GM23338 (cell line): ENCODE results near the gene FOXJ1. TPM values are rescaled to one million over a fixed set of nuclear protein-coding genes. Genes with fewer than 3 reads are reported as not detected.

Source experiments
- ATAC-seq: fragments of 200-7000 bp; cut with Tn5 transposase; 3 replicates; pipeline ENCODE4 v1.9.1; 2020
- DNase-seq: peaks from one replicate; pipeline ENCODE4 v3.0.0-alpha.2; 2015; ENCODE audit warnings: low spot score
- H2AFZ ChIP-seq: fragments of 200-600 bp; sonication (generic); 2 replicates; pipeline ENCODE4 v1.8.0; 2016; ENCODE audit warnings: antibody characterized with exemption, mild to moderate bottlenecking, moderate library complexity
- H3F3A ChIP-seq: fragments of 200-600 bp; sonication (generic); replicated peaks from 2 replicates; pipeline ENCODE4 v1.8.0; 2017; ENCODE audit warnings: antibody characterized with exemption, mixed run types, low read depth
- H3K27ac ChIP-seq: fragments of 200-600 bp; sonication (generic); 2 replicates; pipeline ENCODE4 v1.6.1; 2016; ENCODE audit warnings: low read depth
- H3K27me3 ChIP-seq: fragments of 200-600 bp; sonication (generic); 2 replicates; pipeline ENCODE4 v1.8.0; 2016; ENCODE audit warnings: mild to moderate bottlenecking, mixed run types, moderate library complexity; ENCODE audit not compliant: insufficient read depth
- H3K36me3 ChIP-seq: fragments of 200-600 bp; sonication (generic); 2 replicates; pipeline ENCODE4 v1.8.0; 2016; ENCODE audit warnings: mild to moderate bottlenecking; ENCODE audit not compliant: insufficient read depth
- H3K4me1 ChIP-seq: fragments of 200-600 bp; sonication (generic); 2 replicates; pipeline ENCODE4 v1.8.0; 2016; ENCODE audit warnings: mild to moderate bottlenecking, moderate library complexity; ENCODE audit not compliant: insufficient read depth
- H3K4me2 ChIP-seq: fragments of 200-600 bp; sonication (generic); 2 replicates; pipeline ENCODE4 v1.7.1; 2017; ENCODE audit warnings: mixed run types
- H3K4me3 ChIP-seq: fragments of 200-600 bp; sonication (generic); 2 replicates; pipeline ENCODE4 v1.6.1; 2016; ENCODE audit warnings: mixed run types
- H3K79me2 ChIP-seq: fragments of 200-600 bp; sonication (generic); replicated peaks from 2 replicates; pipeline ENCODE4 v1.8.0; 2017; ENCODE audit warnings: mild to moderate bottlenecking; ENCODE audit not compliant: insufficient read depth
- H3K9me2 ChIP-seq: fragments of 200-600 bp; sonication (generic); 2 replicates; pipeline ENCODE4 v1.8.0; 2017; ENCODE audit not compliant: insufficient read depth
- H4K20me1 ChIP-seq: fragments of 200-600 bp; sonication (generic); replicated peaks from 2 replicates; pipeline ENCODE4 v1.8.0; 2017; ENCODE audit warnings: mild to moderate bottlenecking; ENCODE audit not compliant: insufficient read depth
- H3K27ac Mint-ChIP-seq: 2 replicates; pipeline ENCODE4 v1.8.0; 2020; ENCODE audit warnings: inconsistent platforms, mild to moderate bottlenecking, moderate library complexity, mixed read lengths
- H3K27me3 Mint-ChIP-seq: 3 replicates; pipeline ENCODE4 v1.8.0; 2022; ENCODE audit warnings: low read depth, mild to moderate bottlenecking, moderate library complexity, mixed read lengths, inconsistent platforms; ENCODE audit not compliant: insufficient read depth, poor library complexity
- H3K36me3 Mint-ChIP-seq: 3 replicates; pipeline ENCODE4 v1.8.0; 2021; ENCODE audit warnings: low read depth, mild to moderate bottlenecking, inconsistent platforms, moderate library complexity, mixed read lengths
- H3K4me1 Mint-ChIP-seq: 3 replicates; pipeline ENCODE4 v1.8.0; 2020; ENCODE audit warnings: mild to moderate bottlenecking, inconsistent platforms, mixed read lengths
- H3K4me3 Mint-ChIP-seq: 3 replicates; pipeline ENCODE4 v1.8.0; 2021; ENCODE audit warnings: moderate library complexity, mild to moderate bottlenecking, inconsistent platforms, mixed read lengths
- H3K9me3 Mint-ChIP-seq: 3 replicates; pipeline ENCODE4 v1.8.0; 2020; ENCODE audit warnings: moderate library complexity, mild to moderate bottlenecking, inconsistent platforms, mixed read lengths
- CREB1 ChIP-seq: fragments of 250-450 bp; sonication (Bioruptor Pico); IDR thresholded peaks from 2 replicates; pipeline ENCODE4 v1.5.0; 2020; ENCODE audit warnings: low read depth, mild to moderate bottlenecking, moderate library complexity
- CTCF ChIP-seq, 2 experiments: fragments of 200-600 bp in 1 of 2; sonication (generic) in 1 of 2; conservative IDR thresholded peaks; 2 replicates each; pipeline versions ENCODE4 v1.5.1 to v1.6.1; 2016 to 2017; ENCODE audit warnings: antibody characterized with exemption in 2 of 2, low read depth in 2 of 2, mild to moderate bottlenecking in 2 of 2, moderate library complexity in 1 of 2
- ETS1 ChIP-seq: IDR thresholded peaks from 2 replicates; pipeline ENCODE4 v1.6.1; 2016; ENCODE audit warnings: antibody characterized with exemption
- EZH2 ChIP-seq: fragments of 200-600 bp; sonication (generic); IDR thresholded peaks from one replicate; pipeline ENCODE4 v1.8.0; 2017; ENCODE audit warnings: antibody characterized with exemption, mild to moderate bottlenecking, low read depth; ENCODE audit not compliant: unreplicated experiment
- EZH2phosphoT487 ChIP-seq: fragments of 200-600 bp; sonication (generic); IDR thresholded peaks from one replicate; pipeline ENCODE4 v1.8.1; 2018; ENCODE audit warnings: antibody characterized with exemption; ENCODE audit not compliant: unreplicated experiment
- JUNB ChIP-seq: IDR thresholded peaks from one replicate; pipeline ENCODE4 v1.6.1; 2016; ENCODE audit warnings: antibody characterized with exemption; ENCODE audit not compliant: unreplicated experiment
- NANOG ChIP-seq: IDR thresholded peaks from 2 replicates; pipeline ENCODE4 v1.6.1; 2016; ENCODE audit warnings: antibody characterized with exemption, borderline replicate concordance
- POLR2AphosphoS5 ChIP-seq: IDR thresholded peaks from 2 replicates; pipeline ENCODE4 v1.6.1; 2016; ENCODE audit warnings: antibody characterized with exemption, low read depth
- REST ChIP-seq: IDR thresholded peaks from one replicate; pipeline ENCODE4 v1.6.1; 2018; ENCODE audit warnings: antibody characterized with exemption; ENCODE audit not compliant: unreplicated experiment
- STAT1 ChIP-seq: IDR thresholded peaks from one replicate; pipeline ENCODE4 v1.6.1; 2016; ENCODE audit warnings: antibody characterized with exemption; ENCODE audit not compliant: unreplicated experiment
- ZNF114 ChIP-seq: fragments of 250-450 bp; sonication (Bioruptor Pico); IDR thresholded peaks from 2 replicates; pipeline ENCODE4 v1.5.0; 2020; ENCODE audit warnings: mild to moderate bottlenecking, moderate library complexity
- ZNF331 ChIP-seq: fragments of 250-450 bp; sonication (Bioruptor Pico); IDR thresholded peaks from 2 replicates; pipeline ENCODE4 v1.5.0; 2020; ENCODE audit warnings: low read depth, mild to moderate bottlenecking, moderate library complexity
- ZNF462 ChIP-seq: fragments of 250-450 bp; sonication (Bioruptor Pico); IDR thresholded peaks from 2 replicates; pipeline ENCODE4 v1.5.0; 2020; ENCODE audit warnings: mild to moderate bottlenecking, moderate library complexity
- polyA plus RNA-seq: library from polyadenylated mRNA; unstranded; fragments of >200 nt; fragmentation: Nextera tagmentation; extraction: Ambion mirVana; gene quantifications from 2 replicates; pipeline ENCODE4 v1.2.1, GENCODE V29; 2016
- total RNA-seq: library from RNA; depleted of rRNA; stranded (reverse); fragments of >200 nt; shearing (Covaris generic); gene quantifications from 2 replicates; pipeline ENCODE4 v1.2.3, GENCODE V29; 2014

The FOXJ1 gene
- total and polyA plus RNA-seq, 2 experiments from 2014 or later = 2.3 to 12.3 TPM

- Histone ChIP-seq H3K4me2 (no peak overlapping the region), H4K20me1 (no peaks in the 10 kb centered on the region), H3K4me1 (peaks cover 9% of the 10 kb centered on the region; the same call in 1 of the 2 replicates), H3K27me3 (no peaks in the 10 kb centered on the region), H3K36me3 (no peaks in the 10 kb centered on the region), H3K4me3 (no peak overlapping the region), H2AFZ (no peak overlapping the region), H3K9me2 (no peaks in the 10 kb centered on the region), H3K27ac (no peak overlapping the region), H3F3A (peaks cover 5% of the 10 kb centered on the region; the same call in 1 of the 2 replicates), H3K79me2 (no peaks in the 10 kb centered on the region)
- DNase-seq = no peak
- Mint-ChIP-seq H3K27me3 (peaks cover 1% of the 10 kb centered on the region), H3K4me3 (no peak overlapping the region), H3K9me3 (no peaks in the 10 kb centered on the region), H3K27ac (peak overlapping the region; percentile 57; the same call in 1 of the 2 replicates), H3K36me3 (peaks cover 3% of the 10 kb centered on the region; the same call in 1 of the 3 replicates), H3K4me1 (peaks cover 24% of the 10 kb centered on the region)
- no peak for ATAC-seq
- no peak for TF ChIP-seq ZNF462 (CRISPR knock-in tag)
- no peak for TF ChIP-seq EZH2
- no peak for TF ChIP-seq CTCF (conservative IDR thresholded peaks at IDR 0.05; ENCODE audit: low read depth in 2 of 2)
- no peak for TF ChIP-seq EZH2phosphoT487
- no peak for TF ChIP-seq ZNF114
- TF ChIP-seq ZNF331 (CRISPR knock-in tag) = no peak
- TF ChIP-seq STAT1 = no peak
- no peak for TF ChIP-seq ETS1
- TF ChIP-seq JUNB = no peak
- no peak for TF ChIP-seq NANOG
- TF ChIP-seq CREB1 = no peak
- no peak for TF ChIP-seq REST
- no peak for TF ChIP-seq POLR2AphosphoS5
Observed at GRCh38 chr17:76159157-76159556, 18.1 kb upstream of the FOXJ1 start.
